Suprapubic skin (tissue), 4 donors: Measurements from ENCODE around the gene GCLC. TPM values are rescaled to one million over a fixed set of nuclear protein-coding genes. Genes with fewer than 3 reads are reported as not detected.

ENCODE experiments used
- DNase-seq, 2 donors: peaks; one replicate each; pipeline ENCODE4 v3.0.0-alpha.2; 2019; ENCODE audit warnings: low spot score in 2 of 2
- H3K27ac ChIP-seq: fragments of 200-600 bp; sonication (generic); one replicate; pipeline ENCODE4 v1.5.1; 2019
- H3K27me3 ChIP-seq: fragments of 200-600 bp; sonication (generic); one replicate; pipeline ENCODE4 v1.5.1; 2019
- H3K36me3 ChIP-seq: fragments of 200-600 bp; sonication (generic); one replicate; pipeline ENCODE4 v1.5.1; 2019
- H3K4me1 ChIP-seq: fragments of 200-600 bp; sonication (generic); one replicate; pipeline ENCODE4 v1.5.1; 2019
- H3K4me3 ChIP-seq: fragments of 200-600 bp; sonication (generic); one replicate; pipeline ENCODE4 v1.5.1; 2019; ENCODE audit warnings: mild to moderate bottlenecking
- H3K9me3 ChIP-seq: fragments of 200-600 bp; sonication (generic); one replicate; pipeline ENCODE4 v1.5.1; 2019
- CTCF ChIP-seq, 2 donors: fragments of 200-600 bp in 1 of 2; fragments of 450-650 bp in 1 of 2; sonication (generic) in 1 of 2; IDR thresholded peaks; one replicate each; pipeline ENCODE4 v1.5.1; 2016 to 2019; ENCODE audit warnings: antibody characterized with exemption in 2 of 2, mild to moderate bottlenecking in 1 of 2, moderate library complexity in 1 of 2
- EP300 ChIP-seq: sonication (generic); formaldehyde crosslinking; IDR thresholded peaks from one replicate; pipeline ENCODE4 v1.6.1; 2017; ENCODE audit warnings: antibody characterized with exemption
- POLR2A ChIP-seq, 2 donors: fragments of 450-650 bp; IDR thresholded peaks; one replicate each; pipeline ENCODE4 v1.6.1; 2017; ENCODE audit warnings: antibody characterized with exemption in 2 of 2, mild to moderate bottlenecking in 2 of 2, moderate library complexity in 2 of 2
- POLR2AphosphoS5 ChIP-seq, 3 donors: sonication (generic); formaldehyde crosslinking; IDR thresholded peaks; one replicate each; pipeline ENCODE4 v1.6.1; 2017; ENCODE audit warnings: antibody characterized with exemption in 3 of 3
- WGBS: methylation state at CpG from one replicate; pipeline ENCODE4 v1.1.5; 2018; 5-methylcytosine and 5-hydroxymethylcytosine counted together
- total RNA-seq, 4 donors: library from RNA; depleted of rRNA; stranded (reverse); fragments of >200 nt; gene quantifications; one replicate each; pipeline ENCODE4 v1.1.0, GENCODE V29; 2016

GCLC gene
- total RNA-seq, 4 donors from 2014 or later = 47.3 to 65.0 (median 51.1) TPM

DNA sequence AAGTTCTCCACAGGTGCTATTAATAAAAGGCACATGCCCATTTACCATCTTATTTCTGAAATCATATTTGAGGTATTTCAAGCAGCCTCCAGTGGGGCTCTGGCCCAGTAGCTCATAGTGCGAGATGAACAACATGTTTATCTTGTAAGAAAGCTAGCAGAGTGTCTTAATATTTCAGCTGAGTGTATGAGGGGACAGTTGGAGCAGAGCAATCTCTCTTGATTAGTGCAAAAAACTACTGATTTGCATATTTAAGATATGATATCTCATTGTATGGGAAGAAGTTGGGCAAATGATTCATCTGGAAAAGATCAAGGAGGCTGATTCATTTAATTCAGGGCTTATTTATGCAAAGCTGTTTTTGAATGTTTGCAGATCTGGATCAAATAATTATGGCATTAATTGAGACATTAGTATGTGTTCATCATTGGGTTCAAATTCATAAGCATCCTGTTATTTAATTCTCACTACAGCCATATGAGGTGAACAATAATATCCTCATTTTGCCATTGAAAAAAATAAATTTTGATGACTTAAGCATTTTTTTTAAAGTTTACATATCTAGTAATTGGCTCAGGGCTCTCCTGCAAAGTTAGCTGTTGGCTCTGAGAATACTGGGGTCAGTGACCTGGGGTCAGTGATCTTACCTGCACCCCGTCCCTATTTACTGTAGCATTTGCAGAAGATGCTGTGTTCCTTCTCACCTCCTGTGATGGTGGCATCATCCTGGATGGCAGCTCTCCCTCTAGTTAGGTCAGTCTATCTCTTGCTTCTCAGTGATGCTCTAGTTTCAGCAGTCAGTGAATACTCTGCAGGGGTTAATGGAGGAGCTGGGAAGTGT, 24.1 kb upstream of the GCLC start:
- Histone ChIP-seq H3K4me1 (peaks cover 3% of the 10 kb centered on the region), H3K27ac (no peak overlapping the region), H3K36me3 (no peaks in the 10 kb centered on the region), H3K9me3 (no peaks in the 10 kb centered on the region), H3K27me3 (no peaks in the 10 kb centered on the region), H3K4me3 (no peak overlapping the region)
- TF ChIP-seq CTCF (IDR thresholded peaks at IDR 0.05) (no peak), POLR2A (IDR thresholded peaks at IDR 0.05) (no peak), EP300 (no peak), POLR2AphosphoS5 (IDR thresholded peaks at IDR 0.05) (no peak)
- 73% methylated on average over 2 of the region's 2 CpGs for WGBS
- DNase-seq = no peak

GRCh38 chr6:53567701-53568100, 22.8 kb upstream of the GCLC start:
- H3K4me1 ChIP-seq = peaks cover 3% of the 10 kb centered on the region
- TF ChIP-seq CTCF (IDR thresholded peaks at IDR 0.05) (no peak), POLR2AphosphoS5 (IDR thresholded peaks at IDR 0.05) (no peak), EP300 (no peak), POLR2A (IDR thresholded peaks at IDR 0.05) (no peak)
- no peaks in the 10 kb centered on the region for H3K27me3 ChIP-seq
- WGBS = 46% methylated on average over 2 of the region's 2 CpGs
- no peak overlapping the region for H3K4me3 ChIP-seq
- no peak overlapping the region for H3K27ac ChIP-seq
- no peaks in the 10 kb centered on the region for H3K36me3 ChIP-seq
- H3K9me3 ChIP-seq = no peaks in the 10 kb centered on the region
- no peak for DNase-seq

DNA sequence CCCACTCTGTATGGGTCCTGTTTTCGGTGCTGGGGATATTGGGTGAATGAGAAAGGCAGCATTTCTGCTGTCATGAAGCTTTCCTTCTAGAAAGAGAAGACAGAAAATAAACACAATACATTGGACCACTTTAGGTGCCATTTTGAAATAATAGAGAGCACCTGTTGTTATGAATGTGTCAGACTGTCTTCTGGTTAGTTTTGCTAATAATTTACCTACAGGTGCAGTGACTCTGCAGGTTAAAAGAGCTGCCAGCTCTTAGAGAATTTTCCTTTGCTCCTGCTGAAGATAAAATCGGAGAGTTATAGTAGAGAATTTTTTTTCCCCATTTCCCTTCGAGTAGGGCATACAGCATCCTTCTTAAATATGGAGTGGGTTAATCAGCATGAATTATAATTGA, 21.9 kb upstream of the GCLC start:
- Histone ChIP-seq H3K9me3 (no peaks in the 10 kb centered on the region), H3K36me3 (no peaks in the 10 kb centered on the region), H3K27ac (no peak overlapping the region), H3K4me1 (peaks cover 3% of the 10 kb centered on the region), H3K27me3 (no peaks in the 10 kb centered on the region), H3K4me3 (no peak overlapping the region)
- WGBS = 65% methylated on average over 3 of the region's 3 CpGs
- DNase-seq = no peak
- no peak for TF ChIP-seq CTCF (IDR thresholded peaks at IDR 0.05)
- no peak for TF ChIP-seq EP300
- no peak for TF ChIP-seq POLR2AphosphoS5 (IDR thresholded peaks at IDR 0.05)
- no peak for TF ChIP-seq POLR2A (IDR thresholded peaks at IDR 0.05)

GRCh38 chr6:53565886-53566285, 21.0 kb upstream of the GCLC start:
- TF ChIP-seq CTCF (IDR thresholded peaks at IDR 0.05) (no peak), POLR2A (IDR thresholded peaks at IDR 0.05) (no peak), POLR2AphosphoS5 (IDR thresholded peaks at IDR 0.05) (no peak), EP300 (no peak)
- WGBS = 92% methylated on average over 3 of the region's 3 CpGs
- DNase-seq = no peak
- no peaks in the 10 kb centered on the region for H3K27me3 ChIP-seq
- H3K36me3 ChIP-seq = no peaks in the 10 kb centered on the region
- H3K4me1 ChIP-seq = peaks cover 3% of the 10 kb centered on the region
- H3K27ac ChIP-seq = no peak overlapping the region
- H3K4me3 ChIP-seq = no peak overlapping the region
- H3K9me3 ChIP-seq = no peaks in the 10 kb centered on the region

DNA sequence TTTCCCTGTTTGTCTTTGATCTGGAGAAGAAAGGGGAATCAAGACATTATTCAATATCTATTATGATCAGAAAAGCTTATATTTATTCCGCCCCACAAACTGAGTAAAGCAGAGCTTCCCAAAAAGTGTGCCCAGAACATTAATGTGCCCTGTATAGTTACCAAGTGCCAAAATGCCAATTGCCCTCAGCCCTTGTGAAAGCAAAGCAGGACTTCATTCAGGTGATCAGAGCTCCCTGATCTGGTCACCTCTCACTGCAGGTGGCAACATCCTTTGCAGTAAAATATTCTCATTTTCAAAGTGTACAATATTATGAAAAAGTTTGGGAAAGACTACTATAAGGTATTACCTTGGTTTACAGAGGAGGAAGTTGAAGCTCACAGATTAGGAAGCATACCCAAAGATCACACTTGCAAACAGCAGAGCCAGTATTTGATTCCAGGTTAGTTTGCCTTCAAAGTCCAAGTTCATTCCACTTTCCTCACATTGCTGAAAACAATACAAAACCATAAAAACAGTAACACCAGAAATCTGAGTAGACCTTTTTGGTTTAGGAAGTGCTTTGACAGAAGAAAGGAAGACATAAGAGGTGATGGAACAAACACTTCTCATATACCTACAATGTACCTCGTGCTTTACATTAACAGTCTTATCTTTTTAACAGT, 19.6 kb upstream of the GCLC start:
- no peaks in the 10 kb centered on the region for H3K27me3 ChIP-seq
- H3K27ac ChIP-seq = no peak overlapping the region
- no peaks in the 10 kb centered on the region for H3K36me3 ChIP-seq
- peaks cover 3% of the 10 kb centered on the region for H3K4me1 ChIP-seq
- DNase-seq = no peak
- TF ChIP-seq CTCF (IDR thresholded peaks at IDR 0.05) (no peak), POLR2A (IDR thresholded peaks at IDR 0.05) (no peak), EP300 (no peak), POLR2AphosphoS5 (IDR thresholded peaks at IDR 0.05) (no peak)
- H3K9me3 ChIP-seq = no peaks in the 10 kb centered on the region
- no peak overlapping the region for H3K4me3 ChIP-seq
- WGBS = 75% methylated on average over 2 of the region's 2 CpGs
